HepG2 (cell line): Measurements from ENCODE around the gene PPP1R18. TPM values are rescaled to one million over a fixed set of nuclear protein-coding genes. Genes with fewer than 3 reads are reported as not detected.

Experiments
- AGO2 ChIP-seq: fragments of 200-400 bp; formaldehyde crosslinking; optimal IDR thresholded peaks from 2 replicates; pipeline ENCODE3; 2017; ENCODE audit warnings: mild to moderate bottlenecking, low read depth, low read length, moderate library complexity
- FOXK1 ChIP-seq: sonication (generic); formaldehyde crosslinking; IDR thresholded peaks from 2 replicates; pipeline ENCODE4 v1.4.0; 2020; ENCODE audit warnings: low read depth, missing genetic modification reagents, borderline replicate concordance
- GRHL1 ChIP-seq: sonication (generic); formaldehyde crosslinking; conservative IDR thresholded peaks from 2 replicates; pipeline ENCODE4 v1.8.0; 2022; ENCODE audit warnings: missing genetic modification reagents
- IRF9 ChIP-seq: sonication (generic); formaldehyde crosslinking; IDR thresholded peaks from 2 replicates; pipeline ENCODE4 v1.8.0; 2022; ENCODE audit warnings: missing genetic modification reagents, mild to moderate bottlenecking, borderline replicate concordance
- KLF16 ChIP-seq, 2 experiments: sonication (generic) in 1 of 2; formaldehyde crosslinking in 1 of 2; IDR thresholded peaks; 2 replicates each; pipeline versions ENCODE4 v1.6.1 to v1.8.0; 2016 to 2023; ENCODE audit warnings: missing genetic modification reagents in 2 of 2, missing compliant biosample characterization in 1 of 2
- MAF1 ChIP-seq: sonication (generic); formaldehyde crosslinking; IDR thresholded peaks from 2 replicates; pipeline ENCODE4 v1.5.0; 2020; ENCODE audit warnings: missing genetic modification reagents, borderline replicate concordance
- MEIS1 ChIP-seq: sonication (generic); formaldehyde crosslinking; IDR thresholded peaks from 2 replicates; pipeline ENCODE4 v1.9.0; 2021; ENCODE audit warnings: mild to moderate bottlenecking, missing genetic modification reagents, moderate library complexity, borderline replicate concordance
- NFIB ChIP-seq: sonication (generic); formaldehyde crosslinking; IDR thresholded peaks from 2 replicates; pipeline ENCODE4 v1.9.0; 2021; ENCODE audit warnings: missing genetic modification reagents, mild to moderate bottlenecking, borderline replicate concordance
- POLR2AphosphoS2 ChIP-seq: IDR thresholded peaks from 2 replicates; pipeline ENCODE4 v1.6.1; 2011; ENCODE audit warnings: low read depth, low read length, improper control_type of control experiment
- SAP130 ChIP-seq: IDR thresholded peaks from 2 replicates; pipeline ENCODE4 v1.6.1; 2016; ENCODE audit warnings: low read depth
- SMARCE1 ChIP-seq: fragments of 450-650 bp; IDR thresholded peaks from 2 replicates; pipeline ENCODE4 v1.6.1; 2017; ENCODE audit warnings: borderline replicate concordance
- ZNF235 ChIP-seq: sonication (generic); formaldehyde crosslinking; IDR thresholded peaks from 2 replicates; pipeline ENCODE4 v1.8.1; 2023; ENCODE audit warnings: mild to moderate bottlenecking, missing genetic modification reagents, borderline replicate concordance
- ZNF343 ChIP-seq: sonication (generic); formaldehyde crosslinking; IDR thresholded peaks from 2 replicates; pipeline ENCODE4 v1.4.0; 2020; ENCODE audit warnings: mild to moderate bottlenecking, missing genetic modification reagents
- ZNF558 ChIP-seq: sonication (generic); formaldehyde crosslinking; IDR thresholded peaks from 2 replicates; pipeline ENCODE4 v1.9.0; 2022; ENCODE audit warnings: mild to moderate bottlenecking, missing genetic modification reagents, borderline replicate concordance
- ZNF709 ChIP-seq: sonication (generic); formaldehyde crosslinking; IDR thresholded peaks from 2 replicates; pipeline ENCODE4 v1.5.0; 2020; ENCODE audit warnings: mild to moderate bottlenecking, missing genetic modification reagents
- polyA plus RNA-seq, 8 experiments: library from polyadenylated mRNA; depleted of rRNA in 3 of 8; stranded (reverse) in 7 of 8; unstranded in 1 of 8; fragments of >200 nt; fragmentation: Illumina TruSeq in 4 of 8; extraction: Trizol in 4 of 8; gene quantifications; 2 replicates each; pipeline versions ENCODE4 v1.2.1 to v1.2.3, GENCODE V29; 2011 to 2016; ENCODE audit warnings: low read depth in 4 of 8, missing spikeins in 1 of 8, mixed read lengths in 1 of 8; ENCODE audit not compliant: insufficient read depth in 1 of 8
- total RNA-seq, 5 experiments: library from RNA; depleted of rRNA; stranded (reverse); fragments of >200 nt; fragmentation: Illumina TruSeq; extraction: Trizol; gene quantifications; 2 replicates each; pipeline ENCODE4 v1.2.3, GENCODE V29; 2016; ENCODE audit warnings: low read depth in 1 of 5
- TF ChIP-seq, protein P1 (sequence below): sonication (generic); formaldehyde crosslinking; IDR thresholded peaks from 2 replicates; pipeline ENCODE4 v1.8.0; 2023; ENCODE audit warnings: mild to moderate bottlenecking, missing genetic modification reagents

PPP1R18 gene
- total and polyA plus RNA-seq, 2 of the 13 experiments (the other 11 are each of a cell fraction or from before 2014, with no cell fraction given), result 4.9 to 9.2 TPM

GRCh38 chr6:30721198-30722024 lies 35.0 kb upstream of the PPP1R18 start (continued):
- TF ChIP-seq, protein P1, sequence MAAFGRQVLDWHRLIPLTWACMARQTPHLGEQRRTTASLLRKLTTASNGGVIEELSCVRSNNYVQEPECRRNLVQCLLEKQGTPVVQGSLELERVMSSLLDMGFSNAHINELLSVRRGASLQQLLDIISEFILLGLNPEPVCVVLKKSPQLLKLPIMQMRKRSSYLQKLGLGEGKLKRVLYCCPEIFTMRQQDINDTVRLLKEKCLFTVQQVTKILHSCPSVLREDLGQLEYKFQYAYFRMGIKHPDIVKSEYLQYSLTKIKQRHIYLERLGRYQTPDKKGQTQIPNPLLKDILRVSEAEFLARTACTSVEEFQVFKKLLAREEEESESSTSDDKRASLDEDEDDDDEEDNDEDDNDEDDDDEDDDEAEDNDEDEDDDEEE (CRISPR knock-in tag), result no peak
- TF ChIP-seq ZNF343 (0 out of 2 replicates have a peak, but pooled peaks have one; percentile 18), SAP130 (CRISPR knock-in tag) (peak; percentile 84), ZNF558 (no peak; the same call in 1 of the 2 replicates), FOXK1 (no peak), ZNF709 (CRISPR knock-in tag) (0 out of 2 replicates have a peak, but pooled peaks have one; percentile 37), MAF1 (CRISPR knock-in tag) (0 out of 2 replicates have a peak, but pooled peaks have one; percentile 22), AGO2 (peak; percentile 98), GRHL1 (CRISPR knock-in tag) (no peak), MEIS1 (CRISPR knock-in tag) (no peak), SMARCE1 (no peak), KLF16 (CRISPR knock-in tag; IDR thresholded peaks at IDR 0.05) (peak in 1 of 2 experiments; percentile 49; a peak in 1 of 4 replicates), POLR2AphosphoS2 (no peak), ZNF235 (CRISPR knock-in tag) (0 out of 2 replicates have a peak, but pooled peaks have one; percentile 27), NFIB (CRISPR knock-in tag) (no peak), IRF9 (CRISPR knock-in tag) (peak; percentile 78)
